ENCODE data around the gene GLB1L2.

GLB1L2 gene

DNA sequence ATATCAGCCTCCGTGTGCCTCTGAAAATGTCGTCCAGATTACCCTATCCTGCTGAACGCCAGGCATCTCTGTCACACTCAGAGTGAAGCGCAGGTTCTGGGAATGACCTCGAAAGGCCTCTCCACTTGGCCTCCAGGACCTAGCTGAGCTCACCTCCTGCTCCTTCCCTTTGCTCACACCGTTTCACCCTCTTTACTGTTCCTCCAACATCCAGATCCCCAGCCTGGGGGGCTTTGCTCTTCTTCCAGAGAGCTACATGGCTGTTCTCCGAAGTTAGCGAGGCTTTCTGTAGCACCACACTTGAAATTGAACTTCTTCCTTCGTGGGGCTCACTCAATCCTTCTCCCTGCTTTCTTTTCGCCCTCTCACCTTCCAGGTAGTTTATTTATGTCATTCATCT lies 27.9 kb downstream of the GLB1L2 start:
- TF ChIP-seq, protein P1, sequence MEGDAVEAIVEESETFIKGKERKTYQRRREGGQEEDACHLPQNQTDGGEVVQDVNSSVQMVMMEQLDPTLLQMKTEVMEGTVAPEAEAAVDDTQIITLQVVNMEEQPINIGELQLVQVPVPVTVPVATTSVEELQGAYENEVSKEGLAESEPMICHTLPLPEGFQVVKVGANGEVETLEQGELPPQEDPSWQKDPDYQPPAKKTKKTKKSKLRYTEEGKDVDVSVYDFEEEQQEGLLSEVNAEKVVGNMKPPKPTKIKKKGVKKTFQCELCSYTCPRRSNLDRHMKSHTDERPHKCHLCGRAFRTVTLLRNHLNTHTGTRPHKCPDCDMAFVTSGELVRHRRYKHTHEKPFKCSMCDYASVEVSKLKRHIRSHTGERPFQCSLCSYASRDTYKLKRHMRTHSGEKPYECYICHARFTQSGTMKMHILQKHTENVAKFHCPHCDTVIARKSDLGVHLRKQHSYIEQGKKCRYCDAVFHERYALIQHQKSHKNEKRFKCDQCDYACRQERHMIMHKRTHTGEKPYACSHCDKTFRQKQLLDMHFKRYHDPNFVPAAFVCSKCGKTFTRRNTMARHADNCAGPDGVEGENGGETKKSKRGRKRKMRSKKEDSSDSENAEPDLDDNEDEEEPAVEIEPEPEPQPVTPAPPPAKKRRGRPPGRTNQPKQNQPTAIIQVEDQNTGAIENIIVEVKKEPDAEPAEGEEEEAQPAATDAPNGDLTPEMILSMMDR (IDR thresholded peaks at IDR 0.05; ENCODE audit: insufficient read depth, low read depth, low read length, missing control alignments): no peak
- DNase-seq (ENCODE audit: low read depth): no peak

DNA sequence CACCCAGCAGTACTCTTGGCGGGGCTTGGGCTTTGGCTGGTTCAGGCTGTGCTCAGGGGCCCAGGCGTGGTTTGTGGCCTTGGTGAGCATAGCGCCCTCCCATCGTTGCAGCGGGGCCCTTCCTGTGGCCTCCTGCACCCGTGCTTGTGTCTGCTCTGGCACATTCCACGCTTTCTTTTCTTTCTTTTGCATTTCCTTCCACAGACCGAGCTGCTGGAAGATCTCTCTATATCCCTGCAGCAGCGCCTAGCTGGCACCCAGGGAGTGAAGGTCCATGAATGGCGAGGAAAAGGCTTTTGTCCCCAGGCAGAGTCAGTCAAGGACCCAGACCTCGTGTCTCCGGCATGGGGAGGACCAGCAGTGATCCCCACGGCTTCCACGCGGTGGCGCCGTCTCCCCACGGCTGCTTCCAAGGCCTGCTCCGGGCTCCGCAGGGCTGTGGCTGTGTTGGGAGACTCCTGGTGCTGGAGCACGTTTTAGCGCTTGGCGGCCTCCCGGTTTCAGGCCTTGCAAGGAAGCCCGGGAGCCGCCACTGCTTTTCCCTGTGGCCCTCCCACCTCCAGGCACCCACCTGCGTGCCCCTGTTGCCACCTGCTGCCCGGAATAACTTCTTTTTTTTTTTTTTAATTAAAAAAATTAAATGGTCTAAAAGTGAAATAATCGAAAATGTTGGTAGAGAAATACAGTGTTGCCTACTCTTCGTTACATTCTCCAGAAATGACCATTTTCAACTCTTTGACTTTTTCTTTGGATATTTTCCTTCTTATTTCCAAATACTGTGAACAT lies 28.5 kb downstream of the GLB1L2 start:
- H3K4me3 ChIP-seq (ENCODE audit: low read depth, low read length): no peak overlapping the region
- DNase-seq (ENCODE audit: low read depth): peak; percentile 66
- TF ChIP-seq, protein P1 (IDR thresholded peaks at IDR 0.05; ENCODE audit: insufficient read depth, low read depth, low read length, missing control alignments): peak; percentile 93

More for the DNA sequence above, 27.9 kb downstream of the GLB1L2 start:
- H3K4me3 ChIP-seq (ENCODE audit: low read depth, low read length): no peak overlapping the region

DNA sequence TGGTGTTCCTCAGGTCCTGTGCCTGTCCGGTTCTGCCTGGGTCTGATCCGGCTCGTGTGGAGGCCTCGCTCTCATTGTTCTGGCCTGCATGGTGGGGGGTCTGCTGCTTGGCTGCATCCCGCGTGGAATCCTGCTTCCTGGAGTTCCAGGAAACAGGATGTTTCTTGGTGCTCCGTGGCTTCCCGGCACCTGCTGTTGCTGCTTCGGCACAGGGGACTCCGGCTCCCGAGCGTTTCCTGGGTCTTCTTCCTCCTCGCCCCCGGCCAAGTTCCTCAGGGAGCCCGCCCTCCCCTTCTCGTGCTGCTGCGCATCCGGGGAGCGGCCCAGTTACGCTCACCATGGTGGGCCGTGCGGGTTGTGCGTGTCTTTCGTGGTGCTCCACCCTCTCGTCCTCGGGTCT lies 29.9 kb downstream of the GLB1L2 start:
- H3K4me3 ChIP-seq (ENCODE audit: low read depth, low read length): no peak overlapping the region
- TF ChIP-seq, protein P1 (IDR thresholded peaks at IDR 0.05; ENCODE audit: insufficient read depth, low read depth, low read length, missing control alignments): no peak
- no peak for DNase-seq (ENCODE audit: low read depth)

DNA sequence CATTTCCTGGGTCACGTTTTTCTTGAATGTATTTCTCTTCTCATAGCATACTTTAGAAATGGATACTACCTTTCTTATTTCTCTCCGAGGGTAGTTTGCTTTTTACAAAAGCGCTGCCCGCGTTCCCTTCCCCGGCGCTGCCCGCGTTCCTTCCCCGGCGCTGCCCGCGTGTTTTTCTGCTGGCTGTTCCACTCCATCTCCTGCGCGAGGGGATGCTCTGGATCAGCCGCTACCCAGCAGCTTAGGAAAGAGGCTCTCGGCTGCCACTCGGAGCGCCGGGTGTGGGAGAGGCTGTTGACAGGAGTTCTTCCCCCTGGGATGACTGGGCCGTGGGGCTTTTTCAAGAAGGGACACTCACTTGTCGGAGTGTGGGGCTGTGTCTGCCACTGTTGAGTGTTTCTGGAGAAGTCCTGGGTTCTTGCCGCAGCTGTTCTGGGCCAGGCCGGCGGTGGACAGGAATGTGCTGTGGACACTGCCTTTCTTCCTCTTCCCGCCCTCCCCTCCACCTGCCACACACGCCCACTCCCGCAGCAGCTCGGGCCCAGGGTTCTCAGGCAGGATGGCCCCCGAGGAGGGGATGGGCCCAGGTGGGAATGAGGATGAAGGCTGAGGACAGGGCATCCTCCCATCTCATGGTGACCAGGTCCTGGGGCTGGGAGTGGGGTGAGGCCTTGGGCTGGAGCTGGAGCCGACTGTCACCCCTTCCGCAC lies 30.6 kb downstream of the GLB1L2 start:
- H3K4me3 ChIP-seq (ENCODE audit: low read depth, low read length): no peak overlapping the region
- TF ChIP-seq, protein P1 (IDR thresholded peaks at IDR 0.05; ENCODE audit: insufficient read depth, low read depth, low read length, missing control alignments): no peak
- no peak for DNase-seq (ENCODE audit: low read depth)

DNA sequence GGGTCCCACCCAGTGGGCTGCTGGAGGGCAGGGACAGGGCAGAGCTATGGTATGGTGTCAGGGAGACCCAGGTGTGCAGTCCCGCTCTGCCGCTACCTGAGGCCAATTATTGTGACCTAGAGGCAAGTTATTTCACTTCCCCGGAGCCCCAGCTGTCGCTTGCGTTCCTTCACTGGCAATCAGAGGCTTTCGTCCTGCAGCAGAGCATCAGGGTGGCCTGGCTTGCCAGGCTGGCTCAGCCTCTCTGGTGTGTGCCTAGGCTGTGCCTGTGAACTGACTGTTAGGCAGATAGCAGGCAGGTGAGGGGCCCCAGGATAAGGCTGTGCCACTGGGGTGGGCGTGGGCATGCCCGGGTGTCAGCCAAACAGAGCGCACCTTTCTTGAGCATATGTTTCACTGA lies 31.4 kb downstream of the GLB1L2 start:
- no peak for DNase-seq (ENCODE audit: low read depth)
- H3K4me3 ChIP-seq (ENCODE audit: low read depth, low read length): no peak overlapping the region
- TF ChIP-seq, protein P1 (IDR thresholded peaks at IDR 0.05; ENCODE audit: insufficient read depth, low read depth, low read length, missing control alignments): no peak

DNA sequence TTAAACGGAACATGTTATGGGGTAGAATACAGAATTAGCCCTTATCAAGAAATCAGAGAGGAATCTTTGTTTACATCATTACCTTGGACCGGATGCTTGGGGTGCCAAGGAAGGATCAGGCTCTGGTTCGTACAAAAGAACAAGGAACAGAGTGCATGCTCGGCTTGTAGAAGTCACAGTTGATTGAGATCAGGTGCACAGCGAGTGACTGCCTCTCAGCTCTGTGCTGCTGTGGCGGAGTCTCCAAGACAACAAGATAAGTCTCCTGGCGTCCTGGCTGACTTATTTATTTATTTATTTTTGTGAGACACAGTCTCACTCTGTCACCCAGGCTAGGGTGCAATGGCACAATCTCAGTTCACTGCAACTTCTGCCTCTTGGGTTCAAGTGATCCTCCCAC lies 31.8 kb downstream of the GLB1L2 start:
- H3K4me3 ChIP-seq (ENCODE audit: low read depth, low read length): no peak overlapping the region
- TF ChIP-seq, protein P1 (IDR thresholded peaks at IDR 0.05; ENCODE audit: insufficient read depth, low read depth, low read length, missing control alignments): no peak
- no peak for DNase-seq (ENCODE audit: low read depth)

Measured in GM12865 (cell line).